Measurements from ENCODE around the gene CCDC88A. TPM values are rescaled to one million over a fixed set of nuclear protein-coding genes. Genes with fewer than 3 reads are reported as not detected.
"Not testable (repeated sequence)": the region's sequence is repeated elsewhere in the genome, so short reads cannot be mapped to it uniquely, and the experiment has no call there.

Gene CCDC88A
- total RNA-seq, 1 experiment from 2014 or later = 60.8 TPM

GRCh38 chr2:55399815-55400214, 19.8 kb downstream of the CCDC88A start:
- Mint-ChIP-seq H3K27ac (ENCODE audit: low read depth, unreplicated experiment) (no peak overlapping the region), H3K36me3 (ENCODE audit: insufficient read depth, unreplicated experiment) (peaks cover 5% of the 10 kb centered on the region), H3K4me1 (ENCODE audit: insufficient read depth, unreplicated experiment) (peaks cover 6% of the 10 kb centered on the region), H3K27me3 (ENCODE audit: insufficient read depth, unreplicated experiment) (no peaks in the 10 kb centered on the region), H3K4me3 (ENCODE audit: unreplicated experiment) (no peak overlapping the region), H3K9me3 (ENCODE audit: unreplicated experiment) (no peaks in the 10 kb centered on the region)
- intact Hi-C loops (cut with micrococcal nuclease) = no loop called here
- POLR2A ChIA-PET = interaction anchor here (1.2 kb wide), 1 partner anchor 8 kb away, joined by 4 read pairs; no protein-coding TSS in a partner anchor
- no peak for TF ChIP-seq CTCF (IDR thresholded peaks at IDR 0.05; ENCODE audit: unreplicated experiment)
- CTCF ChIA-PET = interaction anchor here (1.0 kb wide), 1 partner anchor 11 kb away, joined by 4 read pairs; no protein-coding TSS in a partner anchor
- DNase-seq (ENCODE audit: unreplicated experiment) = no peak
- no TSS peak for BruUV-seq (replicated peaks)

- Mint-ChIP-seq H3K27ac (ENCODE audit: low read depth, unreplicated experiment) (no peak overlapping the region), H3K9me3 (ENCODE audit: unreplicated experiment) (peaks cover 8% of the 10 kb centered on the region), H3K4me1 (ENCODE audit: insufficient read depth, unreplicated experiment) (peaks cover 6% of the 10 kb centered on the region), H3K4me3 (ENCODE audit: unreplicated experiment) (no peak overlapping the region), H3K36me3 (ENCODE audit: insufficient read depth, unreplicated experiment) (no peaks in the 10 kb centered on the region), H3K27me3 (ENCODE audit: insufficient read depth, unreplicated experiment) (no peaks in the 10 kb centered on the region)
- CTCF ChIA-PET = interaction anchor here (0.6 to 0.7 kb wide), 3 partner anchors 33 to 121 kb away, joined by 3 read pairs; no protein-coding TSS in a partner anchor
- TF ChIP-seq CTCF (IDR thresholded peaks at IDR 0.05; ENCODE audit: unreplicated experiment) = no peak
- BruUV-seq (replicated peaks) = no TSS peak
- no peak for DNase-seq (ENCODE audit: unreplicated experiment)
- POLR2A ChIA-PET = interaction anchor here (0.6 to 0.9 kb wide), 4 partner anchors 32 to 844 kb away, joined by 3 to 4 read pairs (median 3); no protein-coding TSS in a partner anchor
- intact Hi-C loops (cut with micrococcal nuclease) = no loop called here
Measured at GRCh38 chr2:55395724-55396605, 23.7 kb downstream of the CCDC88A start.

GRCh38 chr2:55391615-55392242, 27.9 kb downstream of the CCDC88A start:
- ChIA-PET POLR2A (interaction anchor here (0.7 to 0.8 kb wide), 2 partner anchors 8 to 824 kb away, joined by 3 to 4 read pairs; no protein-coding TSS in a partner anchor), CTCF (no interaction called here)
- Mint-ChIP-seq H3K4me1 (ENCODE audit: insufficient read depth, unreplicated experiment) (peaks cover 6% of the 10 kb centered on the region), H3K27ac (ENCODE audit: low read depth, unreplicated experiment) (no peak overlapping the region), H3K27me3 (ENCODE audit: insufficient read depth, unreplicated experiment) (no peaks in the 10 kb centered on the region), H3K9me3 (ENCODE audit: unreplicated experiment) (peaks cover 13% of the 10 kb centered on the region), H3K36me3 (ENCODE audit: insufficient read depth, unreplicated experiment) (peaks cover 18% of the 10 kb centered on the region), H3K4me3 (ENCODE audit: unreplicated experiment) (no peak overlapping the region)
- intact Hi-C loops (cut with micrococcal nuclease) = no loop called here
- BruUV-seq (replicated peaks) = no TSS peak
- DNase-seq (ENCODE audit: unreplicated experiment) = no peak
- no peak for TF ChIP-seq CTCF (IDR thresholded peaks at IDR 0.05; ENCODE audit: unreplicated experiment)

GRCh38 chr2:55391155-55391554, 28.5 kb downstream of the CCDC88A start:
- no peak overlapping the region for H3K4me3 Mint-ChIP-seq (ENCODE audit: unreplicated experiment)
- POLR2A ChIA-PET = interaction anchor here (0.7 to 1.2 kb wide), 3 partner anchors 9 to 825 kb away, joined by 3 to 4 read pairs (median 4); partner anchors contain the start of gene CCDC88A
- no TSS peak for BruUV-seq (replicated peaks)
- no peak for DNase-seq (ENCODE audit: unreplicated experiment)
- H3K4me1 Mint-ChIP-seq (ENCODE audit: insufficient read depth, unreplicated experiment) = peaks cover 3% of the 10 kb centered on the region
- H3K36me3 Mint-ChIP-seq (ENCODE audit: insufficient read depth, unreplicated experiment) = peaks cover 18% of the 10 kb centered on the region
- H3K27me3 Mint-ChIP-seq (ENCODE audit: insufficient read depth, unreplicated experiment) = no peaks in the 10 kb centered on the region
- TF ChIP-seq CTCF (IDR thresholded peaks at IDR 0.05; ENCODE audit: unreplicated experiment) = no peak
- CTCF ChIA-PET = no interaction called here
- H3K9me3 Mint-ChIP-seq (ENCODE audit: unreplicated experiment) = peaks cover 13% of the 10 kb centered on the region
- H3K27ac Mint-ChIP-seq (ENCODE audit: low read depth, unreplicated experiment) = peak overlapping the region; percentile 41
- intact Hi-C loops (cut with micrococcal nuclease) = no loop called here

GRCh38 chr2:55385516-55385915, 34.1 kb downstream of the CCDC88A start:
- H3K36me3 Mint-ChIP-seq (ENCODE audit: insufficient read depth, unreplicated experiment) = peaks cover 17% of the 10 kb centered on the region
- CTCF ChIA-PET; H3K27me3 Mint-ChIP-seq (ENCODE audit: insufficient read depth, unreplicated experiment); H3K4me3 Mint-ChIP-seq (ENCODE audit: unreplicated experiment); BruUV-seq (replicated peaks); intact Hi-C loops (cut with micrococcal nuclease); DNase-seq (ENCODE audit: unreplicated experiment); H3K9me3 Mint-ChIP-seq (ENCODE audit: unreplicated experiment); H3K27ac Mint-ChIP-seq (ENCODE audit: low read depth, unreplicated experiment); H3K4me1 Mint-ChIP-seq (ENCODE audit: insufficient read depth, unreplicated experiment): not testable (repeated sequence)
- POLR2A ChIA-PET = interaction anchor here (1.5 kb wide), 1 partner anchor 32 kb away, joined by 5 read pairs; no protein-coding TSS in a partner anchor

All from MCF 10A (cell line).